ENCODE data around the gene GTF2F2. TPM values are rescaled to one million over a fixed set of nuclear protein-coding genes. Genes with fewer than 3 reads are reported as not detected.

GTF2F2 gene
- total RNA-seq, 1 donor, result 19.9 TPM

DNA sequence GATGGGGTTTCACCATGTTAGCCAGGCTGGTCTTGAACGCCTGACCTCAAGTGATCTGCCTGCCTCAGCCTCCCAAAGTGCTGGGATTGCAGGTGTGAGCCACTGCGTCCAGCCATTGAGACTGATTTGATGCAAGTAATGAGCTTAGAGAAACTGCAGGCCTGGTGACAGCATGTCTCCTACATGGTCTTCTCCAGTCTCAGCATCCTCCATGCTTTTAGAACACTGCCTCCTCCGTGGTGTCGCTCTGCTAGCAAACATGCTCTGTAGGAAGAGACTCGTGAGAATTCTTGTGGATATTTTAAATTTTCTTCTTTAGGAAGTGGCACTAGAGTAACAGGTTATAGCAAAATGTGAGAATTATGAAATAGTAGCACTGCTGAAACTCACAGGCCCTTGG lies 183.6 kb downstream of the GTF2F2 start:
- no peaks in the 10 kb centered on the region for H3K27me3 ChIP-seq (ENCODE audit: insufficient read depth, low read length)
- H4K20me1 ChIP-seq (ENCODE audit: insufficient read depth, low read length), result no peaks in the 10 kb centered on the region
- H3K36me3 ChIP-seq (ENCODE audit: insufficient read depth, low read length), result no peaks in the 10 kb centered on the region
- H3K9me3 ChIP-seq (ENCODE audit: low read depth, low read length), result no peaks in the 10 kb centered on the region
- no peak overlapping the region for H3K4me2 ChIP-seq (ENCODE audit: insufficient read depth, low read length)
- no peak for DNase-seq (ENCODE audit: insufficient read length, low spot score, missing footprints)
- no peaks in the 10 kb centered on the region for H3K79me2 ChIP-seq (ENCODE audit: insufficient read depth, low read length)
- H3K27ac ChIP-seq (ENCODE audit: low read depth, low read length), result no peak overlapping the region
- H3K4me3 ChIP-seq (ENCODE audit: insufficient read depth, low read length), result no peak overlapping the region
- H2AFZ ChIP-seq (ENCODE audit: low read length), result no peak overlapping the region
- TF ChIP-seq, protein P1, sequence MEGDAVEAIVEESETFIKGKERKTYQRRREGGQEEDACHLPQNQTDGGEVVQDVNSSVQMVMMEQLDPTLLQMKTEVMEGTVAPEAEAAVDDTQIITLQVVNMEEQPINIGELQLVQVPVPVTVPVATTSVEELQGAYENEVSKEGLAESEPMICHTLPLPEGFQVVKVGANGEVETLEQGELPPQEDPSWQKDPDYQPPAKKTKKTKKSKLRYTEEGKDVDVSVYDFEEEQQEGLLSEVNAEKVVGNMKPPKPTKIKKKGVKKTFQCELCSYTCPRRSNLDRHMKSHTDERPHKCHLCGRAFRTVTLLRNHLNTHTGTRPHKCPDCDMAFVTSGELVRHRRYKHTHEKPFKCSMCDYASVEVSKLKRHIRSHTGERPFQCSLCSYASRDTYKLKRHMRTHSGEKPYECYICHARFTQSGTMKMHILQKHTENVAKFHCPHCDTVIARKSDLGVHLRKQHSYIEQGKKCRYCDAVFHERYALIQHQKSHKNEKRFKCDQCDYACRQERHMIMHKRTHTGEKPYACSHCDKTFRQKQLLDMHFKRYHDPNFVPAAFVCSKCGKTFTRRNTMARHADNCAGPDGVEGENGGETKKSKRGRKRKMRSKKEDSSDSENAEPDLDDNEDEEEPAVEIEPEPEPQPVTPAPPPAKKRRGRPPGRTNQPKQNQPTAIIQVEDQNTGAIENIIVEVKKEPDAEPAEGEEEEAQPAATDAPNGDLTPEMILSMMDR (IDR thresholded peaks at IDR 0.05; ENCODE audit: extremely low read depth, low read depth, low read length), result no peak
- H3K4me1 ChIP-seq (ENCODE audit: insufficient read depth, low read length), result peaks cover 6% of the 10 kb centered on the region

DNA sequence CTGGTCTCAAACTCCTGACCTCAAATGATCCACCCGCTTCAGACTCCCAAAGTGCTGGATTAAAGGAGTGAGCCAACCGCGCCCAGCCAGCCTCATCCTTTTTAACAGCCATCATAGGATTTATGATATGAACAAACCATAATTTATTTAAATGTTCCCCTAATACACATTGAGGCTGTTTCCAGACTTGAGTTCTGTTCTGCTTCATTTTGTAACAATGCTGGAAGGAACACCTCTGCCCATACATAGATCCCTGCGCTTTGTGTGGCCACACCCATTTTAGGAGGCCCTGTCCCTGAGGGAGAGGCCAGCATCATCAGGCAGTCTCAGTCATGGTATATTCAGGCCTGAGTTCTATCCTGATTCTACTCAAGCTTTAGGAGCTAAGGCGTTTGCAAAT lies 184.8 kb downstream of the GTF2F2 start:
- Histone ChIP-seq H3K4me2 (ENCODE audit: insufficient read depth, low read length) (no peak overlapping the region), H3K27me3 (ENCODE audit: insufficient read depth, low read length) (no peaks in the 10 kb centered on the region), H4K20me1 (ENCODE audit: insufficient read depth, low read length) (no peaks in the 10 kb centered on the region), H3K79me2 (ENCODE audit: insufficient read depth, low read length) (no peaks in the 10 kb centered on the region), H3K9me3 (ENCODE audit: low read depth, low read length) (no peaks in the 10 kb centered on the region), H2AFZ (ENCODE audit: low read length) (no peak overlapping the region), H3K36me3 (ENCODE audit: insufficient read depth, low read length) (no peaks in the 10 kb centered on the region), H3K27ac (ENCODE audit: low read depth, low read length) (no peak overlapping the region), H3K4me1 (ENCODE audit: insufficient read depth, low read length) (peaks cover 3% of the 10 kb centered on the region), H3K4me3 (ENCODE audit: insufficient read depth, low read length) (no peak overlapping the region)
- TF ChIP-seq, protein P1 (IDR thresholded peaks at IDR 0.05; ENCODE audit: extremely low read depth, low read depth, low read length), result no peak
- no peak for DNase-seq (ENCODE audit: insufficient read length, low spot score, missing footprints)

DNA sequence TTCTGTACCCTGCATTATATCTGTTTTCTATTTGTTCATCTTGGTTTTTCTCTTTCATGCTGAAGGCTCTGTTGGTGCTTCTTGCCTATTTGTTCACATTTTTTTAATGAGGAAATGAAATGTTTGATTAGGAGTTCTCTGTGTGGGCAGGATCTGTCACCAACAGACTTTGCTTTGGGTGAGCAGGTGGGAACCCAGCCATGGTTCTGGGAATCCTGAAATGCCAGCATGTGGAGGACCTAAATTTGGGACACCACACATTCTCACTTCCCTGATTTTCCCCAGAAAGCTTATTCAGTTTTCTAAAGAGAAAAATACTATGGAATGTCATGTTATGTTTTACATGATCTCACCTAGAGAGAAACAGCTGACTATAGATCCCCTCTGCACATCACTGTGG lies 186.7 kb downstream of the GTF2F2 start:
- TF ChIP-seq, protein P1 (IDR thresholded peaks at IDR 0.05; ENCODE audit: extremely low read depth, low read depth, low read length), result no peak
- Histone ChIP-seq H3K36me3 (ENCODE audit: insufficient read depth, low read length) (no peaks in the 10 kb centered on the region), H3K27me3 (ENCODE audit: insufficient read depth, low read length) (no peaks in the 10 kb centered on the region), H4K20me1 (ENCODE audit: insufficient read depth, low read length) (no peaks in the 10 kb centered on the region), H3K4me2 (ENCODE audit: insufficient read depth, low read length) (no peak overlapping the region), H3K4me1 (ENCODE audit: insufficient read depth, low read length) (peaks cover 13% of the 10 kb centered on the region), H3K79me2 (ENCODE audit: insufficient read depth, low read length) (no peaks in the 10 kb centered on the region), H3K4me3 (ENCODE audit: insufficient read depth, low read length) (no peak overlapping the region), H2AFZ (ENCODE audit: low read length) (no peak overlapping the region), H3K9me3 (ENCODE audit: low read depth, low read length) (no peaks in the 10 kb centered on the region), H3K27ac (ENCODE audit: low read depth, low read length) (no peak overlapping the region)
- DNase-seq (ENCODE audit: insufficient read length, low spot score, missing footprints), result no peak

DNA sequence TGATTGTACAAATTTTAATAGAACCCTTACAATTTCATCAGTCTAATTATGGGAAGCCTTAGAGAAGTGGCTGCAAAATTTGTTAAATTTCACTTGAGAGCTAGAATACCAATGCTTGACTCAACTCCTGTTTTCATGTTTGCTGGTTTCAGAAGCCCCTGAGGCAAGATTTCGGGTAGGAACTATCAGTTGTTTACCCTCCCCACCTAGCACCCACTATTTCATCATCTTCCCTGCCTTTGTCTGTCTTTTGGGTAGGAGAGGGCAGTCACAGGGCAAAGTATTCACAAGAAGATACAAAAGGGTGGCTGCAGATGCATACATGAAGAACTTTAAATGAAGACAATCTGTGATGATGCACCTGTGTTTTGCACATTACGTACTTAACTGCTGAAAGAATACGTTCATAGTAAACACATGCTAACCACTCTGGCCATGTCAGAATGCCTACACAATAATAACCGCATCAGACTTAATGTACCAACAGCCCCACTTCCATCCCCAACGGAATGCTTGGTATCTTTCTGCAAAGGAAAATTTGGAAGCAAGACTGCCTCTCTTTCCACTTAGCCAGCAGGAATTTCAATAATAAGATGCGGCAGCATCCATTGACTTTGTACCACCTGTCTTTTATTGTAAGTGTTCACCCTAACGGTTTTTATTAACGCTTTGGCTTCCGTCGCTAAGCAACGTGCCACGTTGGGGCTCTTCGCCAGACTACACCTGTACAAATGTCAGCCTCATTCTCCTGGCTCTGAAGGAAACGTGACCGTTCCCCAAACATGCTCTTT lies 190.2 kb downstream of the GTF2F2 start:
- Histone ChIP-seq H3K4me2 (ENCODE audit: insufficient read depth, low read length) (peak overlapping the region; percentile 93), H2AFZ (ENCODE audit: low read length) (peak overlapping the region; percentile 56), H3K27me3 (ENCODE audit: insufficient read depth, low read length) (no peaks in the 10 kb centered on the region), H3K36me3 (ENCODE audit: insufficient read depth, low read length) (no peaks in the 10 kb centered on the region), H3K4me3 (ENCODE audit: insufficient read depth, low read length) (peak overlapping the region; percentile 69), H3K27ac (ENCODE audit: low read depth, low read length) (no peak overlapping the region), H4K20me1 (ENCODE audit: insufficient read depth, low read length) (no peaks in the 10 kb centered on the region), H3K79me2 (ENCODE audit: insufficient read depth, low read length) (no peaks in the 10 kb centered on the region), H3K9me3 (ENCODE audit: low read depth, low read length) (no peaks in the 10 kb centered on the region), H3K4me1 (ENCODE audit: insufficient read depth, low read length) (peaks cover 13% of the 10 kb centered on the region)
- TF ChIP-seq, protein P1 (IDR thresholded peaks at IDR 0.05; ENCODE audit: extremely low read depth, low read depth, low read length), result no peak
- DNase-seq (ENCODE audit: insufficient read length, low spot score, missing footprints), result no peak
